Liver (tissue), 3 donors: ENCODE results near the gene MAPK8IP3.

Experiments
- ATF3 ChIP-seq: IDR thresholded peaks from 2 replicates; pipeline ENCODE4 v1.6.1; 2016; ENCODE audit warnings: antibody characterized with exemption
- CTCF ChIP-seq: fragments of 150-350 bp; IDR thresholded peaks from 2 replicates; pipeline ENCODE4 v1.5.1; 2017; ENCODE audit warnings: improper control_type of control experiment, low read depth, low read length; ENCODE audit not compliant: missing input control
- EGR1 ChIP-seq, 2 donors: IDR thresholded peaks; 2 replicates each; pipeline ENCODE4 v1.6.1; 2016 to 2018; ENCODE audit warnings: antibody characterized with exemption in 2 of 2, low read depth in 2 of 2
- GABPA ChIP-seq, 2 donors: IDR thresholded peaks in 1 of 2; conservative IDR thresholded peaks in 1 of 2; 2 replicates each; pipeline ENCODE4 v1.6.1; 2016; ENCODE audit warnings: antibody characterized with exemption in 2 of 2, mild to moderate bottlenecking in 1 of 2, moderate library complexity in 1 of 2
- MAX ChIP-seq: IDR thresholded peaks from 2 replicates; pipeline ENCODE4 v1.6.1; 2016; ENCODE audit warnings: antibody characterized with exemption
- REST ChIP-seq: IDR thresholded peaks from 2 replicates; pipeline ENCODE4 v1.6.1; 2016; ENCODE audit warnings: antibody characterized with exemption, mild to moderate bottlenecking
- SP1 ChIP-seq: IDR thresholded peaks from 2 replicates; pipeline ENCODE4 v1.6.1; 2018; ENCODE audit warnings: antibody characterized with exemption, mild to moderate bottlenecking
- TAF1 ChIP-seq: conservative IDR thresholded peaks from 2 replicates; pipeline ENCODE4 v1.6.1; 2016; ENCODE audit warnings: antibody characterized with exemption, mild to moderate bottlenecking
- ZBTB33 ChIP-seq: IDR thresholded peaks from 2 replicates; pipeline ENCODE4 v1.6.1; 2016; ENCODE audit warnings: antibody characterized with exemption
- donor health status: healthy.
- donor health status: healthy.

GRCh38 chr16:1729026-1729425 is 23.0 kb downstream of the MAPK8IP3 start:
- TF ChIP-seq CTCF (no peak), REST (no peak), ZBTB33 (no peak), GABPA (IDR thresholded peaks at IDR 0.05 in 1 of 2, conservative IDR thresholded peaks at IDR 0.05 in 1 of 2) (no peak), TAF1 (no peak), MAX (no peak), EGR1 (IDR thresholded peaks at IDR 0.05; ENCODE audit: low read depth in 2 of 2) (no peak), SP1 (no peak), ATF3 (no peak)
